LNCAP (cell line): ENCODE data around the gene HOGA1.
A peak's percentile ranks its signal among the peaks of the same experiment; 100 is the strongest.

Experiments used
- TF ChIP-seq, protein P1 (sequence below): fragments of 450-650 bp; IDR thresholded peaks from 2 replicates; pipeline ENCODE4 v1.5.1; 2017; ENCODE audit warnings: mild to moderate bottlenecking

Gene HOGA1

DNA sequence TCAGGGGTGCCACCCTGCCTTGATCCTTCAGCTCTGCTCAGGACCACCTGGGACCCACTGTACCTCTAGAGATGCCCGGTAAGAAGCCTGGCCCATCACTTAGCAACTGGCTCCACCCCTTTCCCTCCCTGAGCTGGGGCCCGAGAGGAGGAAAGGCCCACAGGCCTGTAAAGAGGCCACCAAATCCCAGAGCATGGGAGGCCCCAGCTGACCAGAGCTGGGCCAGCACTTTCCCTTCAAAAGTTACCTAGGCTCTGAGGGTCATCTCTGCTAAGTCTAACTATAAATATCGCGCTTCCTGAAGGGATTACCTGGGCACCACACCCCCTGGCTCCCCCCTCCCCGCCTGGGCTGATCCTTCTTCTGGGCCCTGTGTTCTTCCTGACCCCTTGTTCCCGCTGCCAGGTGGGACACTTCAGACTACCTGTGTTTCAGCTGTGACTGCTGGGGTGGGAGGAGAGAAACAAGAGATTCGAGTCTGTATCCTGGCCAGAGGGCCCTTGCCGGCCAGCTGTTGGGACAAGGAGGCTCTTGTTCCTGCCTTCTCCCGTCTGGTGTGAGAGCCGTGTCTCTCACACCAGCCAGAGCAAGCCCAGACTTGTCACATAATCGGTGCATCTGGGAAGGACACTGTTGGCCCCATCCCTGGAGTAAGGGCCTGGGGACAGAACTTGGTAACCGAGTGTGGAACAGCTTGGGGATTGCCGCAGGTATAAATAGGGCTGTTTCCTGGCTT, 34.4 kb upstream of the HOGA1 start:
- TF ChIP-seq, protein P1, sequence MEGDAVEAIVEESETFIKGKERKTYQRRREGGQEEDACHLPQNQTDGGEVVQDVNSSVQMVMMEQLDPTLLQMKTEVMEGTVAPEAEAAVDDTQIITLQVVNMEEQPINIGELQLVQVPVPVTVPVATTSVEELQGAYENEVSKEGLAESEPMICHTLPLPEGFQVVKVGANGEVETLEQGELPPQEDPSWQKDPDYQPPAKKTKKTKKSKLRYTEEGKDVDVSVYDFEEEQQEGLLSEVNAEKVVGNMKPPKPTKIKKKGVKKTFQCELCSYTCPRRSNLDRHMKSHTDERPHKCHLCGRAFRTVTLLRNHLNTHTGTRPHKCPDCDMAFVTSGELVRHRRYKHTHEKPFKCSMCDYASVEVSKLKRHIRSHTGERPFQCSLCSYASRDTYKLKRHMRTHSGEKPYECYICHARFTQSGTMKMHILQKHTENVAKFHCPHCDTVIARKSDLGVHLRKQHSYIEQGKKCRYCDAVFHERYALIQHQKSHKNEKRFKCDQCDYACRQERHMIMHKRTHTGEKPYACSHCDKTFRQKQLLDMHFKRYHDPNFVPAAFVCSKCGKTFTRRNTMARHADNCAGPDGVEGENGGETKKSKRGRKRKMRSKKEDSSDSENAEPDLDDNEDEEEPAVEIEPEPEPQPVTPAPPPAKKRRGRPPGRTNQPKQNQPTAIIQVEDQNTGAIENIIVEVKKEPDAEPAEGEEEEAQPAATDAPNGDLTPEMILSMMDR = no peak

DNA sequence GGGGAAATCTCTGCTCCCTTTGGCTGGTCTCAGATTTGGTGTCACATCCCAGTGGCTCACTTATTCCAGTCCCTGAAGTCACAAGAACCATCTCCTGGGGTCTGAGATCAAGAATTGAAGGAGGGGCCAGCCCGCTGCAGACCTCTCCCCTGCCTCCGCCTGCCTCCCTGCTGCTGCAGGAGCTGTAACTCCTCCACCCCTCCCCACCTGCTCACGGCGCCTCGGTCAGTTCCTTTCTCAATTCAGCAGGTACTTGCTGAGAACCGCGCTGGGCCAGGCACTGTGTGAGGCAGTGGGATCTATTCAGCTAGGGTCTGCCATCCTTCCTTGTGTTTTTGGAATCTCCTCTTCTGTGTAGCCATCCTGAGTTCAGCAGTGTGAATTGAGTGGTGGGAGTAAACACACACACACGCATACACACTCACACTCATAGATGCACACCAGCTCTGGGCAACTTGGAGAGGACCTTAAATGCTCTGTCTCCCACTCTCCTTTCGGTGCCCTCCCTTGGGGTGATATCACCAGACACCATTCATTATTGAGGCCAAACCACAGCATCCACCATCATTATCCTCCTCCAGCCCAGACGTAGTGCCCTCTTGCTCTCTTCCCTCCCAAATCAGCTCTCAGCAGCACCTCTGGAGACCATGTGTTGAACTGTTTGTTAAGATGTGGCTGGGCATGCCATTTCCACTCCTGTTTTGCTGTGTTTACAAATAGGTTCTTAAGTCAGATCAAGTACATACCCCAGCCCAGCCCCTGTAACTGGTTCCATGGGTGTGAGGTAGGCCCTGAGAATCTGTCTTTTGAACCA, 33.6 kb upstream of the HOGA1 start:
- TF ChIP-seq, protein P1 = no peak

DNA sequence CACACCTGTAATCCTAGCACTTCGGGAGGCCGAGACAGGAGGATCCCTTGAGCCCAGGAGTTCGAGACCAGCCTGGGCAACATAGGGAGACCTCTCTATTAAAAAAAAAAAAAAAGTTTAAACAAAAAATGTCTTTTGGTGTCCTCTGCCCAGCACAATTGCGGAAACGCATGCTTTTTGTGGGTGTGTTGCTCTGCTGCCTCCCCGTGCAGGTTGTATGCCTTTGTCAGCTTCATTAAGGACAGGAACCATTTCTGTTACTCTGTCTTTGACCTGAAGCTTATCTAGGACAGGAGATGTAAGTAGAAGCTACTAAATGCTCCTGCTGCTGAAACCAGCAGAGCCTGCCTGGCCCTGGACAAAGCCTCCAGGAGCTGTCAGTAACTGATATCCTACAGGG, 32.9 kb upstream of the HOGA1 start:
- TF ChIP-seq, protein P1 = no peak

DNA sequence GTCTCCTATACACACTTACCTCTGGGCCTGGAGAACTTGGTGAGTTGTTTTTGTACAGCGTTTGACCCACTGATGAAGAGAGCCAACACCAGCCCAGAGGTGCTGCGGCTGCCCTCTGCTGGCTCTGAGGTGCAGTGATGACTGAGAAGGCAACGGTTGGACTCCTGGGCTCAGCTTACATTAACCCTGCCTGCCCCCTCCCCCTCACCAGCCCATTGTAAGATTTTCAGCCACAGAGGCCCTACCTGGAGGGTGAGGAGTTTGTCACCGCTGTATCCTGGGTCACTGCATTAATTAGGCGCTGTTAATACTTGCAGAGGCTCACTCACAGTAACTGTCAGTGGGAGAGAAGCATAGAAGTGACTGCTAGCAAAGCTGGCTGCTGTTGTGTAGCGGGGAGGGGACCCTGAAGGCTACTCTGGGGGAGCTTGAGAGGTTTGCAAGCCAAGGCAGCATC, 30.6 kb upstream of the HOGA1 start:
- TF ChIP-seq, protein P1 = peak; percentile 83

DNA sequence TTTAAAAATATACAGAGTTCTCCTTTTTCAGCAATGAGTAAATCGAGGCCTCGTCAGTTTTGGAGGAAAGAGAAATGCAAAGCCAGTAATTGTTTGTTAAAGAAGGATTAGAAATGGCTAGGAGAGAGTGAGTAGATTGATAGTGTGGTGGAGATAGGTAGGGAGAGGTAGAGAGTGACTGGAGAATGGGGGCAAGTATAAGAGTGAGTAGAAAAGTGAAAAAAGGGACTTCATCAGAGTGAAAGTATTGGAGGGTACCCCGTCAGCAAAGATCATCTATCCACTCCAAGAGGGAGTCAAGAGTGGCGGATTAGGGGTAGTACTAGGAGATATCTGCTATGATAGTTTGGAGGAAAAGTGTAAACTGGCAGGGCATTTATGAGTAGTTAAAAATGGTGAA, 20.9 kb upstream of the HOGA1 start:
- TF ChIP-seq, protein P1 = no peak

DNA sequence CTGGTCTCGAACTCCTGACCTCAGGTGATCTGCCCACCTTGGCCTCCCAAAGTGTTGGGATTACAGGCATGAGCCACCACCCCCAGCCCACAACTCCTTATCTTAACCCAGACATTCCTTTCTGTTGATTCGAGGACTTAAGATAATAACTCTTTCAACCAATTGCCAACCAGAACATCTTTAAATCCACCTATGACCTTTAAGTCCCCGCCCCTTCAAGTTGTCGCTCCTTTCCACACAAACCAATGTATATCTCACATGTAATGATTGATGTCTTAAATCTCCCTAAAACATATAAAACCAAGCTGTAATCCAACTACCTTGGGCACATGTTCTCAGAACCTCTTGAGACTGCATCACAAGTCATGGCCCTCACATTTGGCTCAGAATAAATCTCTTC, 19.4 kb upstream of the HOGA1 start:
- TF ChIP-seq, protein P1 = no peak

DNA sequence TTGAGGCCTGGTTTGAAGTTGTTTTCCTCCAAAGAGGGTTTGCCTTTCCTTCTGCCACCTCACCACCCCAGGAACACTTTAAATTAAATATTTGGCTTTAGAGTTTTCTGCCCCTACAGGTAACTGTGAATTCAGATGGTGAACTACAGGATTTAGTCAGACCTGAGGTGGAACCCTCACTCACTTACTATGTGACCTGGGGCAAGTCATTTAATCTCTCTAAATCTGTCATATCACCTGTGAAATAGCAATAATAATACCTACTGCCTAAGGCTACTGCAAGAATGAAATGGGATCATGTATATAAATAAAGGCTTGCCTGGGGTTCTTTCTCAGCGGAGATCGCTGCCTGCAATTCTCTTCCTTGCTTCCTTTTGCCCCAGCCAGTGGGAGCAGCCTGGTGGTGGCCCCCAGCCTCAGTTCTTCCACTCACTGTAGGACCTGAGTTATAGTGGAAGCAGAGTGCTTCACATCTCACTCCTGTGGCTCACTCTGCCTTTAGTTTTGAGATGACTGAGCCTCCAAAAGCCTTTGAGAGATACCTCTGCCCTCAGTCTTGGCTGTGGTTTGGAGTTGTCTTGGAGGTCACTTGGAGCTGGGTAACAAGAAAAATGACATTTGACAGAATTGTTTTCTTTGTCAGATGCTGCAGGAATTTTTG, 17.7 kb upstream of the HOGA1 start:
- TF ChIP-seq, protein P1 = no peak
